Stimulated activated CD4-positive, alpha-beta T cell treated with anti-CD3 and anti-CD28 coated beads, Interleukin-1b, Interleukin-23, amount 100 ng/mL, for 48 hours (primary cell): ENCODE data around the gene ERBB4.
"Not testable (repeated sequence)": the region's sequence is repeated elsewhere in the genome, so short reads cannot be mapped to it uniquely, and the experiment has no call there.

Source experiments
- DNase-seq: peaks from one replicate; pipeline ENCODE4 v3.0.0-alpha.2; 2020

ERBB4 gene

DNA sequence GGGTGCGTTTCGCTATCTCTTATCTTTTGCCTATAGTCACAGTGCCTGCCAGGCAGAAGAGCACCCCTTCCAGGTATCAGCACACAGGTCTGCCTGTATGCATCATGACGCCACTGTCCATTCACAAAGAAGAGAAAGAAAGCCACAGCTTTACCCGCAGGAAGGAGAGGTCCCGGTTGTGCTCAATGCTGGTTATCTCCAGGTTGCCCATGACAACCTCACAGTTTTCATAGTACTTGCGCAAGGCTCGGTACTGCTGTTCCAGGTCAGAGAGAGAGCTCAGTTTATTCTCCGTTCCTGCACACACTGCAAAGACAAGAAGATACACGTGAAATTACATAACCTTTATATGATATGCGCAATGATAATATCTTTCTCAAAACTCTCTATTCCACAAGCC lies 414.0 kb downstream of the ERBB4 start:
- no peak for DNase-seq

DNA sequence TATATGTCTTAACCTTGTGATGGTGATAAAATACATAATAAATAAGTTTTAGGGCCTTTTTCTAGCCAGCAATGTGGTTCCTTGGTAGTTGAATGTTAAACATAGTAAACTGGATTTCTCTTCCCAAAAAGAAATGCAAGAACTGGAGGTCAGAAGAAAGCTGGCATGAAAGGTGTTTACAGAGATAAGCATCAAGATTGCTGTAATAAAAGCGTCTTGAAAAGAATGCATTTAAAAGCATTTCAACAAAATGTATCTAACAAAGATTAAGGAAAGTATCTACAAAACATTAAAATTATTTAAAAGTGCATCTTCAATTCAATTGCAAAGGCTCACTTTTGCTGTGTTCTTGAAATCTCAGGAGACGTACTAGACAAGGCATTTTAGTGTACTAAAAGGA lies 419.0 kb downstream of the ERBB4 start:
- DNase-seq, result no peak

DNA sequence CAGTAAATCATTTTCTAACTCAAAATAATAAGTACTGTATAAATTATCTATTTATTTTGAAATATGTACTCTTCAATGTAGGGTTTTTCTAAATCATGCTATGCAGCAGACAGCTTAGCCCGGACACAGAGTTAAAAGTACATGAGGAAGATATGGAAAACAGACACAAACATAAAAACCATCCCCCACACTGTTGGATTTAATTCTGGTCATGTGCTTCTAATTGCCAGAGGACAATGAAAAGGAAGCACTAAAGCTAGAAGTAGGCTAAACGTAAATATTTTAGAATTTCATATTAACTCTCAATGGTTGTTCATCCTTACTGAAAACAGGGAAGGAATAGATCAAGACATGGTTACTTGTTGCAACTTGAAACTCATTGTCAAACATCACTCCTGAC lies 420.7 kb downstream of the ERBB4 start:
- DNase-seq, result no peak

GRCh38 chr2:212114489-212114888 lies 424.1 kb downstream of the ERBB4 start:
- no peak for DNase-seq

DNA sequence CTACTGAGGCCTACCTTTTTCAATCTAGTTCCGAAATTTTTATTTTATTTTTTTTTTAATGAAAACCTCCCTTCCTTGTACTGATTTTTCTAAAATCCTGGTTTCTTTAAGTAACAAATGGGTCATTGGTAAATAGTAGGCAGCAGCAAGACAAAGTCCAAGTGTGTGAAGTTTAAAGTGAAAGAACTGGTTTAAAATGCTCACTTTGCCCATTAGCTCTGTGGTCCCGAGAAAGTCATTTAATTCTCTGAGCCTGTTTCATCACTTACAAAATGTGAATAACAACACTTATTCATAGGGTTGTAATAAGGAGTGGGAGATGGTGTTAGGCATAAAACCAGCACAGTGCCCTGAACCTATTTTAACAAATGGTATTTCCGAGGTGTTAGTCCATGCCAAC lies 426.2 kb downstream of the ERBB4 start:
- DNase-seq, result no peak

GRCh38 chr2:212109792-212110680 lies 428.6 kb downstream of the ERBB4 start:
- DNase-seq, result no peak

DNA sequence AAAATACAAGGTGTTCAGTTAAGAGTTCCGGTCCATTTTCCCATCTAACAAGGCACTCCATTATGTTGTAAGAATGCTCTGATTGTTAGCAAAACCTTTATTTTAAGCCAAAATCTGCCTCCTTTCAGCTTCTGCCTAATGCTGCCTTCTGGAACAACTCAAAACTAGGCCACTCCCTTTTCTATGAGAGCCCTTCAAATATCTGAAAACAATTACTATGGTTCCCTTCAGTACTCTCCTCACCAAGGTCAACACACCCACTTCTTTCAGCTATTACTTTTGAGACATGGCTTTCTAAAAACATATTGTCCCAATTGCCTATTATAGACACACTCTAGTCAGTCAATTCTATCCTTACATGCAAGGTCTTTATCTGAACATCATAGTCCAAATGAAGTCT lies 429.4 kb downstream of the ERBB4 start:
- no peak for DNase-seq

- no peak for DNase-seq
Measured at GRCh38 chr2:212107989-212108388, 430.6 kb downstream of the ERBB4 start.

DNA sequence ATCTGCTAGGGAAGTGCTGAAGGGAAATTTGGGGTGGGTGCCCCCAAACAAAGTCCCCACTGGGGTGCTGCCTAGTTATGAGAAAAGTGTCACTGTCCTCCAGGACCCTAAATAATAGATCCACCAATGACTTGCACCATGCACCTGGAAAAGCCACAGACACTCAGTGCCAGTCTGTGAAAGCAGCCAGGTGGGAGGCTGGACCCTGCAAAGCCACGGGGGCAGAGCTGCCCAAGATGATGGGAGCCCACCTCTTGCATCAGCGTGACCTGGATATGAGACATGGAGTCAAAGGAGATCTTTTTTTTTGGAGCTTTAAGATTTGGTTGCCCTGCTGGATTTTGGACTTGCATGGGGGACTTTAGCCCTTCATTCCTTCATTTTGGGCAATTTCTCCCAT lies 431.6 kb downstream of the ERBB4 start:
- no peak for DNase-seq

GRCh38 chr2:212106536-212106935 lies 432.1 kb downstream of the ERBB4 start:
- DNase-seq, result not testable (repeated sequence)

DNA sequence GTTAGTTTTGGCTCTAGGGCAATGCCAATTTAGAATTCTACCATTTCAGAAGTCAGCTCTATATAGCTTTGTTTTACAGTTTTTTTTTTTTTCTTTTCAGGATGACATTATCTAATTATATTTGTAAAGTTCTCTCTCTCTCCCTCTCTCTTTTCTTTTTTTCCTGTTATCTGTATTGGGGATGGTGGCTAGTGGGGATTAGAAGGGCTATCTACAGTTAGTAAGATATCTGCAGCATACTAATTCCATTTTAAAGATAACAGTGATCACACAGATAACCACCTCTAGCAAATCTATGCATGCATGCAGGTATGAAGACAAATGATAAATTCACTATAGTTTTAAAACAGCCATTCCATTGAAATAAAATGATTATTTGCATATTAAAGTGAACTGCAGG lies 438.9 kb downstream of the ERBB4 start:
- no peak for DNase-seq

DNA sequence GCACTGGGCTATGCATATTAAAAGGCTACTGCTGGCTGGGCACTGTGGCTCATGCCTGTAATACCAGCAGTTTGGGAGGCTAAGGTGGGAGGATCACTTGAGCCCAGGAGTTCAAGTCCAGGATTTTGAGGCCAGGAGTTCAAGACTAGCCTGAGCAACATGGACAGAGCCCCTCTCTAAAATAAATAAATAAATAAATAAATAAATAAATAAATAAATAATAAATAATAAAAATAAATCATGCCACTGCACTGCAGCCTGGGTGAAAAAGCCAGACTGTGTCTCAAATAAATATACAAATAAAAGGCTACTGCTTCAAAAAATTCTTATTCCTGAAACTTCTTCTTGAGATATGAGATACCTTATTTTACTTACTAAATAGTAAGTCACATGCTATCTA lies 439.6 kb downstream of the ERBB4 start:
- no peak for DNase-seq

DNA sequence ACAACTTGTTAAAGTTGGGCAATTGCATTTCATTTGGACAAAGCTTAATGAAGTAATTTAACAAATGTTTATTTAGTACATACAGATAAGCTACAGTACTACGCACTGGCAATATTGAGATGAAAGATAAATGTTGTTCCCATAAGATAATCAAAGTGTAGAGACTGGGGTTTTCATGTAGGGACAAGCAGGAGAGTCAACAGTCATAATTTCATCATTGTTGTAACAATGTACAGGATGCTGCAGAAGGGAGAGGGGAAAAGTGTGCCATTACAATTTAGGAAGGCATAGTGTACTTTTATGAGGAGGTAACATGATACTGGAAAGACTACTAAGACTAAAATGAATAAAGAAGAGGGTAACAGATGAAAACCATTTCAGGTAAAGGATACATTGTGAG lies 441.6 kb downstream of the ERBB4 start:
- no peak for DNase-seq

- DNase-seq, result no peak
Measured at GRCh38 chr2:212089873-212090272, 448.7 kb downstream of the ERBB4 start.

GRCh38 chr2:212088353-212088752 lies 450.2 kb downstream of the ERBB4 start:
- DNase-seq, result no peak

- no peak for DNase-seq
Measured at GRCh38 chr2:212083492-212083891, 455.1 kb downstream of the ERBB4 start.

- no peak for DNase-seq
Measured at GRCh38 chr2:212078103-212078502, 460.5 kb downstream of the ERBB4 start.

- no peak for DNase-seq
Measured at GRCh38 chr2:212076456-212076855, 462.1 kb downstream of the ERBB4 start.

DNA sequence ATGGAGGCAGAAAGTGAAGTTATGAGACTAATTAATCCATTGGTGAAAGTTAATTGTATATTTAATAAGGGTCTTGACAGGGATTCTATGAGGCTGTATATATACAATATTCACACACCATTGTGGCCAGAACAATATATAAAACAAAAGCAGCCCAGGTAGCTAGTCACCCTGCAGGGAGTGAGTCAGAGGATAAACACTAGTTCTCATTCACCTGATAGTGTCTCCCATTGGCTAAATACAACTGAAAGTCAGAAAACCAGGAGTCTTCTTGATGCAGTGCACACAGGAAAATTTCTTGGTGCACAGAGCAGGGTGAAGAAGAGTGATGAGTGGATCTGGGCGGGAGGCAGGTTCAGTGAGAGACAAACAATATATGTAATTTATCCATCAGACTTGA lies 465.2 kb downstream of the ERBB4 start:
- no peak for DNase-seq

GRCh38 chr2:212066546-212066945 lies 472.1 kb downstream of the ERBB4 start:
- DNase-seq, result no peak

- no peak for DNase-seq
Measured at GRCh38 chr2:212064318-212064717, 474.3 kb downstream of the ERBB4 start.

DNA sequence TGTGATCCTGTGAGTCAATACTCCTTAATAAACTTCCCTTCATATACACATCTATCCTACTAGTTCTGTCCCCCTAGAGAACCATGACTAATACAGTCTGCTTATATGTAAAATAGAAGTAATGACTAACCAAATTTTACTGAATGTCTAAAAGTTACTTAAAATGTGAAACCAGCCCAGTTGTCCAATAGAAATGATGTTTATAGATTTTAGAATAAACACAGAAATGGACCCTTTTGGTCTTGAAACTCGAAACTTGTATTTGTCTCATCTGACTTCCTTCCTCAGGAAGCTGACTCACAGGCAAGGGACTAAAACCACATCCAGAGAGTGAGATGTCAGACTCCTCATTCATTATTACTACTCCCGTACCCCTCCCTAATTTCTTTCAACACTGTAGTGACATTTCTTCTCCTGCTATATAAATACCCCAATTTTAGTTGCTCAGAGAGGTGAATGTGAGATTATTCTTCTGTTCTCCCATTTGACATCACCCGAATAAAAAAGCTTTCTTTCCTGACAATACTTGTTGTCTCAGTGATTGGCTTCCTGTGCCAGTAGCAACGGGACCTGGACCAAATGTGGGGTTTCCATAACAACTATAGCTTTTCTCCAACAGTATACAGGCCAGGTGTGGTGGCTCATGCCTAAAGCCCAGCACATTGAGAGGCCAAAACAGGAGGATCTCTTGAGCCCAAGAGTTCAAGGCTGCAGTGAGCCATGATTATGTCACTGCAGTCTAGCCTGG lies 486.0 kb downstream of the ERBB4 start:
- DNase-seq, result no peak

GRCh38 chr2:212050871-212051270 lies 487.7 kb downstream of the ERBB4 start:
- no peak for DNase-seq

- no peak for DNase-seq
Measured at GRCh38 chr2:212042562-212042961, 496.0 kb downstream of the ERBB4 start.
